ENCODE data around the gene ARSD. TPM values are rescaled to one million over a fixed set of nuclear protein-coding genes. Genes with fewer than 3 reads are reported as not detected.
"Not testable (repeated sequence)": the region's sequence is repeated elsewhere in the genome, so short reads cannot be mapped to it uniquely, and the experiment has no call there.

The ARSD gene
- total RNA-seq, 1 experiment from 2014 or later, result 8.0 TPM

DNA sequence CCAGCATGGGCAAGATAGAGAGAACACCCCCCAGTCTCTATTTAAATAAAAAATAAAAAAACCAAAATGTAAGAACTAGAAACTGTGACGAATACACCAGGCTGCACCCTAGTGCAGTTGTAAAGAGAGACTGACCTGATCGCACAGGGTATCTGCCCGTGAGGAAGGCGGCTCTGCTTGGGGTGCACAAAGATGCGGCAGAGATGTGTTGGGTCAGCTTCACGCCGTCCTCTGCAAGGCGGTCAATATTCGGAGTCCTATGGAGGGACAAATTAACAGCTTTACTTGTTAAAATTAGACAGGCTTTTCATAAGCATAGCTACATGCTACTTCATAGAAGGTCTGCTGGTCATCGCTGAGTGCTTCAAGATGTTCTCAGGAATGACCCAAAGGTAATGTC, 26.1 kb upstream of the ARSD start (continued):
- TF ChIP-seq, protein P1, sequence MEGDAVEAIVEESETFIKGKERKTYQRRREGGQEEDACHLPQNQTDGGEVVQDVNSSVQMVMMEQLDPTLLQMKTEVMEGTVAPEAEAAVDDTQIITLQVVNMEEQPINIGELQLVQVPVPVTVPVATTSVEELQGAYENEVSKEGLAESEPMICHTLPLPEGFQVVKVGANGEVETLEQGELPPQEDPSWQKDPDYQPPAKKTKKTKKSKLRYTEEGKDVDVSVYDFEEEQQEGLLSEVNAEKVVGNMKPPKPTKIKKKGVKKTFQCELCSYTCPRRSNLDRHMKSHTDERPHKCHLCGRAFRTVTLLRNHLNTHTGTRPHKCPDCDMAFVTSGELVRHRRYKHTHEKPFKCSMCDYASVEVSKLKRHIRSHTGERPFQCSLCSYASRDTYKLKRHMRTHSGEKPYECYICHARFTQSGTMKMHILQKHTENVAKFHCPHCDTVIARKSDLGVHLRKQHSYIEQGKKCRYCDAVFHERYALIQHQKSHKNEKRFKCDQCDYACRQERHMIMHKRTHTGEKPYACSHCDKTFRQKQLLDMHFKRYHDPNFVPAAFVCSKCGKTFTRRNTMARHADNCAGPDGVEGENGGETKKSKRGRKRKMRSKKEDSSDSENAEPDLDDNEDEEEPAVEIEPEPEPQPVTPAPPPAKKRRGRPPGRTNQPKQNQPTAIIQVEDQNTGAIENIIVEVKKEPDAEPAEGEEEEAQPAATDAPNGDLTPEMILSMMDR (IDR thresholded peaks at IDR 0.05 in 2 of 3, conservative IDR thresholded peaks at IDR 0.05 in 1 of 3; ENCODE audit: borderline replicate concordance in 1 of 3, insufficient read depth in 1 of 3, low read depth in 2 of 3, low read length in 2 of 3), result no peak
- TF ChIP-seq SP1 (IDR thresholded peaks at IDR 0.05; ENCODE audit: low read depth) (no peak), EZH2 (IDR thresholded peaks at IDR 0.05) (no peak)

DNA sequence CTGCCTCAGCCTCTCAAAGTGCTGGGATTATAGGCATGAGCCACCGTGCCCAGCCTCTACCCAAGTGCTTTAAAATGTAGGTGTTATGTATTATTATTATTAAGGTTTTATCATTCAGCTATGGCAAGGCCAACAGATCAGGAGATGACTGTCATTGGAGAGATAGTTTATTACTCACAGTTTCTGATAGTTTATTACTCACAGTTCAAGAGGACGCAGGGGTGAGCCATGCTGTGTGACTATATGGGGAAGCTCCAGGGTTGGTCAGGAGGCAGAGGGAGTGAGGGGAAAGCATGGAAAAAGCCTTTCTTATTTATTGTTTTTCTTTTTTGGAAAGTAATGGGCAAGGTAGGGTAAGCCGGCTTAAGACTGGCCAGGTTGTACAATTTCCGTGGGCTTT, 25.4 kb upstream of the ARSD start:
- Histone ChIP-seq H3K27me3 (ENCODE audit: insufficient read depth, low read length) (no peaks in the 10 kb centered on the region), H3K9me3 (ENCODE audit: control insufficient read depth in 1 of 2, insufficient read depth in 1 of 2, low read depth in 1 of 2, low read length in 2 of 2) (no peaks in the 10 kb centered on the region), H3K27ac (ENCODE audit: low read depth, low read length) (no peak overlapping the region), H3K36me3 (ENCODE audit: control insufficient read depth in 1 of 2, insufficient read depth in 2 of 2, low read length in 2 of 2) (no peaks in the 10 kb centered on the region), H3K79me2 (ENCODE audit: insufficient read depth, low read length) (no peaks in the 10 kb centered on the region), H3K9ac (ENCODE audit: low read length) (no peak overlapping the region), H3K9me2 (ENCODE audit: insufficient read depth) (no peaks in the 10 kb centered on the region), H3K4me2 (ENCODE audit: low read length) (no peak overlapping the region), H2AFZ (ENCODE audit: low read depth, low read length, poor library complexity, severe bottlenecking) (no peak overlapping the region), H3K4me1 (ENCODE audit: control insufficient read depth in 1 of 2, insufficient read depth in 2 of 2, low read length in 2 of 2) (no peaks in the 10 kb centered on the region), H3K4me3 (replicated peaks in 1 of 2; ENCODE audit: low read depth in 1 of 2, low read length in 2 of 2) (no peak overlapping the region), H4K20me1 (ENCODE audit: insufficient read depth) (no peaks in the 10 kb centered on the region)
- intact Hi-C loops (cut with micrococcal nuclease), result no loop called here
- RAD21 ChIA-PET (ENCODE audit: low non-redundant PET in 1 of 2, low total read pairs in 2 of 2, uncharacterized antibody in 2 of 2, unreplicated experiment in 2 of 2), result no interaction called here
- TF ChIP-seq POLR2A (IDR thresholded peaks at IDR 0.05; ENCODE audit: borderline replicate concordance, extremely low read depth, insufficient read depth, insufficient read length) (no peak), ELF1 (IDR thresholded peaks at IDR 0.05; ENCODE audit: borderline replicate concordance, low read depth) (no peak), CEBPB (IDR thresholded peaks at IDR 0.05; ENCODE audit: low read depth) (no peak), TCF7L2 (IDR thresholded peaks at IDR 0.05; ENCODE audit: borderline replicate concordance, extremely low read depth, insufficient read depth, insufficient read length) (no peak), SIN3A (IDR thresholded peaks at IDR 0.05; ENCODE audit: low read depth) (no peak), FOSL1 (IDR thresholded peaks at IDR 0.05; ENCODE audit: low read depth) (no peak), POLR2AphosphoS5 (IDR thresholded peaks at IDR 0.05; ENCODE audit: low read depth, low read length) (no peak), EZH2phosphoT487 (IDR thresholded peaks at IDR 0.05; ENCODE audit: borderline replicate concordance) (no peak)
- TF ChIP-seq, protein P2, sequence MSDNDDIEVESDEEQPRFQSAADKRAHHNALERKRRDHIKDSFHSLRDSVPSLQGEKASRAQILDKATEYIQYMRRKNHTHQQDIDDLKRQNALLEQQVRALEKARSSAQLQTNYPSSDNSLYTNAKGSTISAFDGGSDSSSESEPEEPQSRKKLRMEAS (IDR thresholded peaks at IDR 0.05), result no peak
- POLR2A ChIA-PET, result no interaction called here
- ATAC-seq, result no peak
- CTCF ChIA-PET, result no interaction called here
- no peak for DNase-seq (ENCODE audit: low read depth, low spot score)
- BruUV-seq (replicated peaks), result no TSS peak

DNA sequence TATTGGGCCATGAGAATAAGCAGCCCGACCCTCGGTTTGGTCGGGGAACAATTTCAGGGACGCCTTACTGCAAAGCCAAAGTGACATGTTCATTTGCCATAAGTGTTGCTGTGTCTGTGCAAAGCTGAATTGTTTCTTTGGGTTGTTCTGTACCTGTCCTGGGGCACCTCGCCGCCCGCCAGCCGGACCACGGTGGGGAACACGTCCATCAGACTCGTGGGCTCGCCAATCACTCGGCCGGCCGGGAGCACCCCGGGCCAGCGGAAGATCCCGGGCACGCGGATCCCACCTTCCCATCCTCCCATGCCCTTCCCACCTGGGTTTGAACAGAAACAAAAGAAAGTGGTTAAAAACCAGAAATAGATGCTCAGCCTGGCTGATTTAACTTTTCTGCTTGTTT, 8.8 kb upstream of the ARSD start:
- DNase-seq (ENCODE audit: low read depth, low spot score); H3K27ac ChIP-seq (ENCODE audit: low read depth, low read length); H3K9ac ChIP-seq (ENCODE audit: low read length); RAD21 ChIA-PET (ENCODE audit: low non-redundant PET in 1 of 2, low total read pairs in 2 of 2, uncharacterized antibody in 2 of 2, unreplicated experiment in 2 of 2); H3K4me3 ChIP-seq (replicated peaks in 1 of 2; ENCODE audit: low read depth in 1 of 2, low read length in 2 of 2); intact Hi-C loops (cut with micrococcal nuclease); H3K4me2 ChIP-seq (ENCODE audit: low read length); H3K79me2 ChIP-seq (ENCODE audit: insufficient read depth, low read length); H3K9me2 ChIP-seq (ENCODE audit: insufficient read depth); CTCF ChIA-PET; H4K20me1 ChIP-seq (ENCODE audit: insufficient read depth); H3K4me1 ChIP-seq (ENCODE audit: control insufficient read depth in 1 of 2, insufficient read depth in 2 of 2, low read length in 2 of 2); H2AFZ ChIP-seq (ENCODE audit: low read depth, low read length, poor library complexity, severe bottlenecking); H3K36me3 ChIP-seq (ENCODE audit: control insufficient read depth in 1 of 2, insufficient read depth in 2 of 2, low read length in 2 of 2); POLR2A ChIA-PET; H3K27me3 ChIP-seq (ENCODE audit: insufficient read depth, low read length); ATAC-seq; BruUV-seq (replicated peaks); H3K9me3 ChIP-seq (ENCODE audit: control insufficient read depth in 1 of 2, insufficient read depth in 1 of 2, low read depth in 1 of 2, low read length in 2 of 2): not testable (repeated sequence)

All from HCT116 (cell line).